Camera-type eye (tissue), 1 donor: Measurements from ENCODE around the gene MOB4. TPM values are rescaled to one million over a fixed set of nuclear protein-coding genes. Genes with fewer than 3 reads are reported as not detected.

Source experiments
- total RNA-seq: library from RNA; depleted of rRNA; stranded (reverse); fragments of >200 nt; gene quantifications from one replicate; pipeline ENCODE4 v1.2.3, GENCODE V29; 2014

Gene MOB4
- 49.0 TPM for total RNA-seq

GRCh38 chr2:197515739-197516392, at the start of gene MOB4:
MOB4 (plus strand) TSS chr2:197516066; CDS start chr2:197516087, 21 bp downstream.

DNA sequence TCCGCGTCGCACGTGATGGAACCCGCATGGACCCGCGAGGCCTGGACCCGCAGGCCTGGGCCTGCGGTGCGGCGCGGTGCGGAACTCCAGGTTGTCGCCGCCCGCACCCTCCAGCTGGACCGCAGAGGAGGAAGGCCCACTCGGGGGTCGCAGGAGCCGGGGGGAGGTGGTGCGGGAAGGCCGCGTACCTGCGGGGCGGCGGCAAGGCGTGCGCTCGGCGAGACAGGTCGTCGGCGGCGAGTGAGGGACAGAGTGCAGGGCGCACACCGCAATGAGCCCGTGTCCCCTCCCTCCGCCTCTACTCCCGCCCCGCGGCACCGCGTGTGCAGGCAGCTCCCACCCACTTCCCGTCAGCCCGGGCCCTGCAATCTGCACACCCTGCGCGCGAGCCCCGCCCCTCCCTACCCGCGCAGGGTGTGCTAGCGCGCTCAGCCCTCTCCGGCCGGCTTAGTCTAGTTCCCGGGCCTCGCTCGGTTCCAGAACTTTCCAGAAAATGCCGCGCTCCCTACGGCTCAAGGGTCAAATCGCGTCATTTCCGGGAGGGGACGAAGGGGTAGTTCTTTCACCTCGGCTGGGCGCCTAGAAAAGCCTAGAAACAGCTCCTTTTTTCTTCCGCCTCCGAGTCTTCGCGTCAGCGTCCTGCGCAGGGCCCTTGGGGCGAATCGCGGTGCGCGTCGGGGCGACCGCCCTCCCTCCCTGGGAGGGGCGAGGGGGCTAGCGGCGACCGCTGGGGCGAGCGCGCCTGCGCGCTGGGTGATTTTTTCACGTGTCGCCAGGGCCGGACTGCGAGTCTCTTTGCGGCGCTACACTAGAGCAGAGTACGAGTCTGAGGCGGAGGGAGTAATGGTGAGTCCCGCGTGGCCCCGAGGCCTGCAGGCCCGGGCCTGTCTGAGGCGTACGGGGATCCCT, 16.0 kb upstream of the MOB4 start, which contains the start of the genes HSPD1 and HSPE1:
Gene HSPD1, minus strand, starts transcription at position 247 of the 909 bp plus-strand sequence. CDS start 992 bp downstream, outside the sequence.
Gene HSPE1, plus strand, starts transcription at position 786 of the 909 bp plus-strand sequence. Its CDS starts 58 bp downstream, at position 844.

Other genes starting within 250 kb of the MOB4 start
- 42.0 TPM for gene ANKRD44, start 205.3 kb upstream of the MOB4 start, total RNA-seq
- gene SF3B1, start 81.0 kb upstream of the MOB4 start, total RNA-seq = 497 TPM
- 24.7 TPM for gene COQ10B, start 62.5 kb upstream of the MOB4 start, total RNA-seq
- 223 TPM for gene HSPD1, start 16.2 kb upstream of the MOB4 start, total RNA-seq
- gene HSPE1, start 15.7 kb upstream of the MOB4 start, total RNA-seq = 92.6 TPM
- 30.3 TPM for gene RFTN2, start 159.5 kb downstream of the MOB4 start, total RNA-seq
- gene MARS2, start 189.3 kb downstream of the MOB4 start, total RNA-seq = 7.2 TPM